Naive thymus-derived CD4-positive, alpha-beta T cell (primary cell): ENCODE data around the gene DGKZ. TPM values are rescaled to one million over a fixed set of nuclear protein-coding genes. Genes with fewer than 3 reads are reported as not detected.

Source experiments
- ATAC-seq: fragments of 150-1000 bp; cut with Tn5 transposase; 2 replicates; pipeline ENCODE4 v1.10.0; 2021; ENCODE audit warnings: mild to moderate bottlenecking, moderate library complexity
- CTCF ChIA-PET: fragments of 350-600 bp; sonication (Branson Sonifier 250); formaldehyde crosslinking; loops from one replicate; lab custom pipeline; 2021; ENCODE audit warnings: antibody characterized with exemption; lab: Charles Lee
- POLR2A ChIA-PET: fragments of 350-600 bp; sonication (Branson Sonifier 250); formaldehyde crosslinking; loops from one replicate; lab custom pipeline; 2021; ENCODE audit warnings: antibody characterized with exemption, inconsistent platforms; lab: Charles Lee
- DNase-seq, 9 donors: peaks; one replicate each; pipeline versions ENCODE4 v3.0.0 to v3.0.0-alpha.2; 2020 to 2022; ENCODE audit warnings: mixed read lengths in 1 of 9
- H3K27ac ChIP-seq: one replicate; pipeline ENCODE4 v1.7.0; 2013; ENCODE audit warnings: mild to moderate bottlenecking, low read depth, low read length, moderate library complexity
- H3K27me3 ChIP-seq, 2 donors: one replicate each; pipeline ENCODE4 v1.7.0; 2013; ENCODE audit warnings: low read length in 2 of 2, mild to moderate bottlenecking in 2 of 2, moderate library complexity in 2 of 2; ENCODE audit not compliant: control insufficient read depth in 2 of 2, insufficient read depth in 2 of 2
- H3K36me3 ChIP-seq, 3 experiments: 1 replicate in 2 of 3; 2 replicates in 1 of 3; pipeline ENCODE4 v1.7.0; 2013; ENCODE audit warnings: low read length in 3 of 3, mild to moderate bottlenecking in 3 of 3, moderate library complexity in 1 of 3; ENCODE audit not compliant: insufficient read depth in 3 of 3, control insufficient read depth in 2 of 3
- H3K4me1 ChIP-seq, 2 donors: one replicate each; pipeline ENCODE4 v1.7.0; 2013; ENCODE audit warnings: low read length in 2 of 2, mild to moderate bottlenecking in 2 of 2, moderate library complexity in 1 of 2; ENCODE audit not compliant: control insufficient read depth in 2 of 2, insufficient read depth in 2 of 2
- H3K4me3 ChIP-seq: 2 replicates; pipeline ENCODE4 v1.7.0; 2013; ENCODE audit warnings: mild to moderate bottlenecking, low read length
- H3K9me3 ChIP-seq, 3 experiments: 1 replicate in 2 of 3; 2 replicates in 1 of 3; pipeline ENCODE4 v1.7.0; 2013; ENCODE audit warnings: low read length in 3 of 3; ENCODE audit not compliant: control insufficient read depth in 2 of 3
- H3K27ac Mint-ChIP-seq, 9 donors: one replicate each; pipeline ENCODE4 v1.8.0; 2020 to 2022; ENCODE audit warnings: mixed read lengths in 9 of 9, mild to moderate bottlenecking in 8 of 9, moderate library complexity in 5 of 9, inconsistent platforms in 2 of 9
- H3K27me3 Mint-ChIP-seq, 5 donors: one replicate each; pipeline ENCODE4 v1.8.0; 2021 to 2022; ENCODE audit warnings: mixed read lengths in 5 of 5, mild to moderate bottlenecking in 1 of 5
- H3K36me3 Mint-ChIP-seq, 5 donors: one replicate each; pipeline ENCODE4 v1.8.0; 2020 to 2022; ENCODE audit warnings: mixed read lengths in 5 of 5, mild to moderate bottlenecking in 3 of 5, inconsistent platforms in 1 of 5
- H3K4me1 Mint-ChIP-seq, 7 donors: one replicate each; pipeline ENCODE4 v1.8.0; 2020 to 2022; ENCODE audit warnings: mixed read lengths in 7 of 7, mild to moderate bottlenecking in 3 of 7, inconsistent platforms in 1 of 7
- H3K4me3 Mint-ChIP-seq, 10 donors: one replicate each; pipeline ENCODE4 v1.8.0; 2020 to 2022; ENCODE audit warnings: mild to moderate bottlenecking in 10 of 10, mixed read lengths in 10 of 10, moderate library complexity in 6 of 10, inconsistent platforms in 2 of 10
- H3K9me3 Mint-ChIP-seq, 11 donors: one replicate each; pipeline ENCODE4 v1.8.0; 2020 to 2022; ENCODE audit warnings: mixed read lengths in 11 of 11, mild to moderate bottlenecking in 4 of 11, inconsistent platforms in 1 of 11, moderate library complexity in 1 of 11
- intact Hi-C, 2 donors: fragments of 100-400 bp; cut with micrococcal nuclease; formaldehyde crosslinking; loops; one replicate each; pipeline ENCODE4 v1.15.1; 2023
- polyA plus RNA-seq, 2 donors: library from polyadenylated mRNA; unstranded; fragments of 300-500 nt; fragmentation: Illumina TruSeq; gene quantifications; one replicate each; pipeline ENCODE4 v1.2.3, GENCODE V29; 2021
- total RNA-seq, 6 experiments: library from RNA in 5 of 6; stranded (reverse) in 5 of 6; gene quantifications; 1 replicate in 5 of 6; 2 replicates in 1 of 6; pipeline ENCODE4 v1.2.3 and lab custom pipeline; 2021 to 2026

DGKZ gene
- total and polyA plus RNA-seq, 7 experiments from 2014 or later: 41.5 to 291 (median 261) TPM

- Histone ChIP-seq H3K9me3 (no peaks in the 10 kb centered on the region), H3K4me1 (peaks cover 29 to 59% of the 10 kb centered on the region in 2 donors), H3K27me3 (peaks cover 0 to 3% of the 10 kb centered on the region in 2 donors), H3K27ac (peak overlapping the region; percentile 71), H3K4me3 (peak overlapping the region; percentile 66), H3K36me3 (no peaks in the 10 kb centered on the region)
- DNase-seq: peak in 7 of 9 donors; percentile 77 to 85 (median 83)
- Mint-ChIP-seq H3K36me3 (peaks cover 0 to 6% (median 0%) of the 10 kb centered on the region in 5 donors), H3K27ac (peak overlapping the region; percentile 1 to 98 (median 95)), H3K4me1 (peaks cover 38 to 81% (median 70%) of the 10 kb centered on the region in 7 donors), H3K27me3 (peaks cover 0 to 68% (median 0%) of the 10 kb centered on the region in 5 donors), H3K9me3 (peaks cover 0 to 2% (median 0%) of the 10 kb centered on the region in 11 donors), H3K4me3 (peak overlapping the region; percentile 66 to 93 (median 89))
- intact Hi-C loops: loop anchor here (1.0 to 2.0 kb wide), 5 partner anchors 15 to 36 kb away; partner anchors contain the start of gene DGKZ (in 2 of the 2)
- peak; percentile 86 for ATAC-seq
- ChIA-PET POLR2A (interaction anchor here (0.7 to 12.0 kb wide), 10 partner anchors 9 to 219 kb away, joined by 3 to 444 read pairs (median 6); partner anchors contain the start of gene DGKZ), CTCF (interaction anchor here (1.0 to 9.7 kb wide), 8 partner anchors 12 to 92 kb away, joined by 3 to 112 read pairs (median 24); partner anchors contain the start of gene DGKZ)
These were observed 15.8 kb upstream of the DGKZ start for GRCh38 chr11:46331282-46331984.

- peak overlapping the region; percentile 66 for H3K4me3 ChIP-seq
- CTCF ChIA-PET: interaction anchor here (0.6 to 9.7 kb wide), 9 partner anchors 11 to 37 kb away, joined by 3 to 112 read pairs (median 7); partner anchors contain the start of gene DGKZ
- DNase-seq (no peak), ATAC-seq (no peak)
- H3K9me3 ChIP-seq: no peaks in the 10 kb centered on the region
- H3K4me1 ChIP-seq: peaks cover 29 to 66% of the 10 kb centered on the region in 2 donors
- peak overlapping the region; percentile 71 for H3K27ac ChIP-seq
- H3K27me3 ChIP-seq: peaks cover 0 to 3% of the 10 kb centered on the region in 2 donors
- Mint-ChIP-seq H3K27me3 (peaks cover 0 to 62% (median 0%) of the 10 kb centered on the region in 5 donors), H3K4me3 (peak overlapping the region; percentile 66 to 93 (median 89)), H3K4me1 (peaks cover 41 to 81% (median 70%) of the 10 kb centered on the region in 7 donors), H3K27ac (peak overlapping the region in 8 of 9 donors; percentile 85 to 98 (median 96)), H3K9me3 (peaks cover 0 to 2% (median 0%) of the 10 kb centered on the region in 11 donors), H3K36me3 (peaks cover 0 to 6% (median 0%) of the 10 kb centered on the region in 5 donors)
- no peaks in the 10 kb centered on the region for H3K36me3 ChIP-seq
- intact Hi-C loops: loop anchor here in 1 of 2 donors (2.0 kb wide), 1 partner anchor 1435 kb away; the partner anchor contains the start of gene FNBP4
- POLR2A ChIA-PET: interaction anchor here (0.7 to 12.0 kb wide), 9 partner anchors 10 to 90 kb away, joined by 3 to 444 read pairs (median 7); partner anchors contain the start of gene DGKZ
These were observed 15.1 kb upstream of the DGKZ start for GRCh38 chr11:46332093-46332567.

GRCh38 chr11:46332568-46333393, 14.5 kb upstream of the DGKZ start:
- H3K9me3 ChIP-seq: no peaks in the 10 kb centered on the region
- H3K27me3 Mint-ChIP-seq: peaks cover 0 to 59% (median 0%) of the 10 kb centered on the region in 5 donors
- H3K36me3 Mint-ChIP-seq: peaks cover 0 to 6% (median 0%) of the 10 kb centered on the region in 5 donors
- POLR2A ChIA-PET: interaction anchor here (0.6 to 12.0 kb wide), 9 partner anchors 10 to 338 kb away, joined by 3 to 444 read pairs (median 9); partner anchors contain the start of gene DGKZ
- peak overlapping the region; percentile 71 for H3K27ac ChIP-seq
- CTCF ChIA-PET: interaction anchor here (0.6 to 9.7 kb wide), 8 partner anchors 11 to 37 kb away, joined by 5 to 112 read pairs (median 22); partner anchors contain the start of gene DGKZ
- H3K4me3 ChIP-seq: peak overlapping the region; percentile 66
- H3K4me1 Mint-ChIP-seq: peaks cover 40 to 83% (median 71%) of the 10 kb centered on the region in 7 donors
- peaks cover 29 to 71% of the 10 kb centered on the region in 2 donors for H3K4me1 ChIP-seq
- peak overlapping the region; percentile 66 to 97 (median 90) for H3K4me3 Mint-ChIP-seq
- intact Hi-C loops: loop anchor here in 1 of 2 donors (2.0 kb wide), 1 partner anchor 1434 kb away; the partner anchor contains the start of gene FNBP4
- ATAC-seq: peak; percentile 28
- H3K27ac Mint-ChIP-seq: peak overlapping the region in 8 of 9 donors; percentile 86 to 98 (median 96)
- peaks cover 0 to 2% (median 0%) of the 10 kb centered on the region in 11 donors for H3K9me3 Mint-ChIP-seq
- H3K36me3 ChIP-seq: no peaks in the 10 kb centered on the region
- H3K27me3 ChIP-seq: peaks cover 0 to 3% of the 10 kb centered on the region in 2 donors
- DNase-seq: peak in 6 of 9 donors; percentile 49 to 66 (median 56)

GRCh38 chr11:46333394-46333947, 13.8 kb upstream of the DGKZ start:
- Mint-ChIP-seq H3K4me3 (peak overlapping the region; percentile 71 to 97 (median 88)), H3K27me3 (peaks cover 0 to 53% (median 0%) of the 10 kb centered on the region in 5 donors), H3K4me1 (peaks cover 42 to 86% (median 76%) of the 10 kb centered on the region in 7 donors), H3K36me3 (peaks cover 0 to 6% (median 0%) of the 10 kb centered on the region in 5 donors), H3K9me3 (peaks cover 0 to 2% (median 0%) of the 10 kb centered on the region in 11 donors), H3K27ac (peak overlapping the region in 8 of 9 donors; percentile 86 to 98 (median 94))
- Histone ChIP-seq H3K27ac (peak overlapping the region; percentile 71), H3K4me1 (peaks cover 29 to 77% of the 10 kb centered on the region in 2 donors), H3K27me3 (peaks cover 0 to 3% of the 10 kb centered on the region in 2 donors), H3K4me3 (peak overlapping the region; percentile 66), H3K36me3 (no peaks in the 10 kb centered on the region), H3K9me3 (no peaks in the 10 kb centered on the region)
- DNase-seq (peak in 8 of 9 donors; percentile 35 to 72 (median 56)), ATAC-seq (peak; percentile 23)
- ChIA-PET CTCF (interaction anchor here (1.6 to 9.7 kb wide), 7 partner anchors 10 to 38 kb away, joined by 5 to 112 read pairs (median 36); partner anchors contain the start of gene DGKZ), POLR2A (interaction anchor here (0.6 to 12.0 kb wide), 9 partner anchors 13 to 338 kb away, joined by 3 to 444 read pairs (median 7); partner anchors contain the start of gene DGKZ)
- intact Hi-C loops: loop anchor here in 1 of 2 donors (2.0 kb wide), 1 partner anchor 1433 kb away; the partner anchor contains the start of gene FNBP4

- Histone ChIP-seq H3K4me3 (peak overlapping the region; percentile 66), H3K9me3 (no peaks in the 10 kb centered on the region), H3K36me3 (no peaks in the 10 kb centered on the region), H3K27ac (peak overlapping the region; percentile 71), H3K27me3 (peaks cover 0 to 3% of the 10 kb centered on the region in 2 donors), H3K4me1 (peaks cover 29 to 84% of the 10 kb centered on the region in 2 donors)
- intact Hi-C loops: no loop called here
- CTCF ChIA-PET: interaction anchor here (2.6 to 9.7 kb wide), 5 partner anchors 9 to 39 kb away, joined by 5 to 112 read pairs (median 42); partner anchors contain the start of gene DGKZ
- peak overlapping the region in 8 of 9 donors; percentile 86 to 98 (median 92) for H3K27ac Mint-ChIP-seq
- ATAC-seq (no peak), DNase-seq (no peak)
- peaks cover 0 to 10% (median 0%) of the 10 kb centered on the region in 5 donors for H3K36me3 Mint-ChIP-seq
- peaks cover 48 to 90% (median 83%) of the 10 kb centered on the region in 7 donors for H3K4me1 Mint-ChIP-seq
- H3K4me3 Mint-ChIP-seq: peak overlapping the region in 9 of 10 donors; percentile 81 to 97 (median 91)
- POLR2A ChIA-PET: interaction anchor here (0.9 to 12.0 kb wide), 4 partner anchors 12 to 337 kb away, joined by 3 to 444 read pairs (median 7); partner anchors contain the start of gene DGKZ
- H3K9me3 Mint-ChIP-seq: peaks cover 0 to 2% (median 0%) of the 10 kb centered on the region in 11 donors
- peaks cover 0 to 51% (median 0%) of the 10 kb centered on the region in 5 donors for H3K27me3 Mint-ChIP-seq
These were observed 13.1 kb upstream of the DGKZ start for GRCh38 chr11:46334211-46334610.
